IPS DF 19.7 (cell line): ENCODE results near the gene YWHAE.
"Not testable (repeated sequence)": the region's sequence is repeated elsewhere in the genome, so short reads cannot be mapped to it uniquely, and the experiment has no call there.

Source experiments
- DNase-seq: peaks from one replicate; pipeline ENCODE4 v3.0.0-alpha.2; 2013; ENCODE audit warnings: low read depth, low spot score

Gene YWHAE

GRCh38 chr17:1412185-1413110 lies 12.4 kb upstream of the YWHAE start:
- DNase-seq, result no peak

- DNase-seq, result no peak
Observed at GRCh38 chr17:1402262-1402586, 2.2 kb upstream of the YWHAE start.

GRCh38 chr17:1398931-1399678 lies 917 bp downstream of the YWHAE start:
- DNase-seq, result no peak

- DNase-seq, result no peak
Observed at GRCh38 chr17:1398028-1398427, 2.0 kb downstream of the YWHAE start.

GRCh38 chr17:1395876-1396665 lies 4.0 kb downstream of the YWHAE start:
- DNase-seq, result not testable (repeated sequence)

- no peak for DNase-seq
Observed at GRCh38 chr17:1391577-1391976, 8.4 kb downstream of the YWHAE start.

- no peak for DNase-seq
Observed at GRCh38 chr17:1390432-1391367, 9.3 kb downstream of the YWHAE start.

- DNase-seq, result not testable (repeated sequence)
Observed at GRCh38 chr17:1387490-1388227, 12.4 kb downstream of the YWHAE start.

- DNase-seq, result not testable (repeated sequence)
Observed at GRCh38 chr17:1386675-1387190, 13.3 kb downstream of the YWHAE start.

GRCh38 chr17:1386265-1386664 lies 13.8 kb downstream of the YWHAE start:
- DNase-seq, result no peak

- no peak for DNase-seq
Observed at GRCh38 chr17:1385861-1386260, 14.2 kb downstream of the YWHAE start.

GRCh38 chr17:1384905-1385435 lies 15.1 kb downstream of the YWHAE start:
- DNase-seq, result no peak

GRCh38 chr17:1379930-1380313 lies 20.1 kb downstream of the YWHAE start:
- DNase-seq, result no peak

- no peak for DNase-seq
Observed at GRCh38 chr17:1379208-1379929, 20.7 kb downstream of the YWHAE start.

GRCh38 chr17:1378476-1378860 lies 21.6 kb downstream of the YWHAE start:
- DNase-seq, result not testable (repeated sequence)

GRCh38 chr17:1377334-1377733 lies 22.7 kb downstream of the YWHAE start:
- no peak for DNase-seq

GRCh38 chr17:1376061-1376460 lies 24.0 kb downstream of the YWHAE start:
- DNase-seq, result no peak

- DNase-seq, result no peak
Observed at GRCh38 chr17:1375615-1376014, 24.4 kb downstream of the YWHAE start.
